Neural progenitor cell (in vitro differentiated cells): ENCODE measurements around the gene SCAMP4. TPM values are rescaled to one million over a fixed set of nuclear protein-coding genes. Genes with fewer than 3 reads are reported as not detected.

Experiments
- DNase-seq: peaks from one replicate; pipeline ENCODE4 v3.0.0-alpha.2; 2016; ENCODE audit warnings: low spot score
- H2AFZ ChIP-seq: fragments of 200-600 bp; sonication (generic); replicated peaks from 2 replicates; pipeline ENCODE4 v1.6.1; 2016; ENCODE audit warnings: antibody characterized with exemption
- H3F3A ChIP-seq: fragments of 200-600 bp; sonication (generic); 2 replicates; pipeline ENCODE4 v1.6.1; 2016; ENCODE audit warnings: antibody characterized with exemption, low read depth
- H3K27ac ChIP-seq: fragments of 200-600 bp; sonication (generic); 2 replicates; pipeline ENCODE4 v1.5.1; 2016; ENCODE audit warnings: mild to moderate bottlenecking
- H3K27me3 ChIP-seq: fragments of 200-600 bp; sonication (generic); 2 replicates; pipeline ENCODE4 v1.6.1; 2016; ENCODE audit warnings: mild to moderate bottlenecking, moderate library complexity
- H3K36me3 ChIP-seq: fragments of 200-600 bp; sonication (generic); 2 replicates; pipeline ENCODE4 v1.5.1; 2016
- H3K4me1 ChIP-seq: fragments of 200-600 bp; sonication (generic); 2 replicates; pipeline ENCODE4 v1.6.1; 2016; ENCODE audit warnings: mixed run types
- H3K4me2 ChIP-seq: fragments of 200-600 bp; sonication (generic); 2 replicates; pipeline ENCODE4 v1.6.1; 2016
- H3K4me3 ChIP-seq: fragments of 200-600 bp; sonication (generic); 2 replicates; pipeline ENCODE4 v1.5.1; 2016
- H3K79me2 ChIP-seq: fragments of 200-600 bp; sonication (generic); 2 replicates; pipeline ENCODE4 v1.6.1; 2016; ENCODE audit warnings: low read depth
- H3K9ac ChIP-seq: fragments of 200-600 bp; sonication (generic); 2 replicates; pipeline ENCODE4 v1.6.1; 2016
- H3K9me3 ChIP-seq: fragments of 200-600 bp; sonication (generic); 2 replicates; pipeline ENCODE4 v1.5.1; 2016; ENCODE audit warnings: low read depth
- H4K20me1 ChIP-seq: fragments of 200-600 bp; sonication (generic); 2 replicates; pipeline ENCODE4 v1.6.1; 2016; ENCODE audit warnings: low read depth
- H3K27ac Mint-ChIP-seq: 3 replicates; pipeline ENCODE4 v1.8.0; 2021; ENCODE audit warnings: mixed read lengths
- H3K27me3 Mint-ChIP-seq: 2 replicates; pipeline ENCODE4 v1.8.0; 2022; ENCODE audit warnings: low read depth, mild to moderate bottlenecking, inconsistent platforms, moderate library complexity, mixed read lengths; ENCODE audit not compliant: insufficient read depth
- H3K36me3 Mint-ChIP-seq: 3 replicates; pipeline ENCODE4 v1.8.0; 2021; ENCODE audit warnings: mixed read lengths
- H3K4me1 Mint-ChIP-seq: 3 replicates; pipeline ENCODE4 v1.8.0; 2021; ENCODE audit warnings: mixed read lengths
- H3K4me3 Mint-ChIP-seq: 3 replicates; pipeline ENCODE4 v1.8.0; 2021; ENCODE audit warnings: mild to moderate bottlenecking, moderate library complexity, mixed read lengths
- H3K9me3 Mint-ChIP-seq: 3 replicates; pipeline ENCODE4 v1.8.0; 2020; ENCODE audit warnings: mixed read lengths
- EZH2 ChIP-seq: fragments of 200-600 bp; sonication (generic); IDR thresholded peaks from 2 replicates; pipeline ENCODE4 v1.6.1; 2017; ENCODE audit warnings: antibody characterized with exemption, mild to moderate bottlenecking, moderate library complexity
- EZH2phosphoT487 ChIP-seq: fragments of 200-600 bp; sonication (generic); IDR thresholded peaks from 2 replicates; pipeline ENCODE4 v1.6.1; 2017; ENCODE audit warnings: antibody characterized with exemption
- total RNA-seq: library from RNA; depleted of rRNA; stranded (reverse); fragments of >200 nt; gene quantifications from 2 replicates; pipeline ENCODE4 v1.2.3, GENCODE V29; 2015; ENCODE audit warnings: low replicate concordance
- TF ChIP-seq, protein P1 (sequence below): fragments of 200-600 bp; sonication (generic); IDR thresholded peaks from 2 replicates; pipeline ENCODE4 v1.5.1; 2017; ENCODE audit warnings: antibody characterized with exemption, mild to moderate bottlenecking

Gene SCAMP4
- total RNA-seq, 1 donor from 2014 or later, result 11.5 TPM

GRCh38 chr19:1868971-1869370, 36.2 kb upstream of the SCAMP4 start:
- H3K27ac Mint-ChIP-seq, result no peak overlapping the region
- Histone ChIP-seq H3F3A (peaks cover 23% of the 10 kb centered on the region), H3K4me3 (no peak overlapping the region), H2AFZ (no peak overlapping the region), H3K4me1 (peaks cover 2% of the 10 kb centered on the region), H3K9ac (no peak overlapping the region), H3K9me3 (no peaks in the 10 kb centered on the region), H3K4me2 (no peak overlapping the region), H3K79me2 (peaks cover 28% of the 10 kb centered on the region), H4K20me1 (peaks cover 11% of the 10 kb centered on the region), H3K27me3 (no peaks in the 10 kb centered on the region), H3K27ac (no peak overlapping the region), H3K36me3 (no peaks in the 10 kb centered on the region)
- no peak for DNase-seq
- TF ChIP-seq EZH2phosphoT487 (no peak), EZH2 (no peak)
- TF ChIP-seq, protein P1, sequence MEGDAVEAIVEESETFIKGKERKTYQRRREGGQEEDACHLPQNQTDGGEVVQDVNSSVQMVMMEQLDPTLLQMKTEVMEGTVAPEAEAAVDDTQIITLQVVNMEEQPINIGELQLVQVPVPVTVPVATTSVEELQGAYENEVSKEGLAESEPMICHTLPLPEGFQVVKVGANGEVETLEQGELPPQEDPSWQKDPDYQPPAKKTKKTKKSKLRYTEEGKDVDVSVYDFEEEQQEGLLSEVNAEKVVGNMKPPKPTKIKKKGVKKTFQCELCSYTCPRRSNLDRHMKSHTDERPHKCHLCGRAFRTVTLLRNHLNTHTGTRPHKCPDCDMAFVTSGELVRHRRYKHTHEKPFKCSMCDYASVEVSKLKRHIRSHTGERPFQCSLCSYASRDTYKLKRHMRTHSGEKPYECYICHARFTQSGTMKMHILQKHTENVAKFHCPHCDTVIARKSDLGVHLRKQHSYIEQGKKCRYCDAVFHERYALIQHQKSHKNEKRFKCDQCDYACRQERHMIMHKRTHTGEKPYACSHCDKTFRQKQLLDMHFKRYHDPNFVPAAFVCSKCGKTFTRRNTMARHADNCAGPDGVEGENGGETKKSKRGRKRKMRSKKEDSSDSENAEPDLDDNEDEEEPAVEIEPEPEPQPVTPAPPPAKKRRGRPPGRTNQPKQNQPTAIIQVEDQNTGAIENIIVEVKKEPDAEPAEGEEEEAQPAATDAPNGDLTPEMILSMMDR, result no peak
- no peaks in the 10 kb centered on the region for H3K36me3 Mint-ChIP-seq
- H3K27me3 Mint-ChIP-seq, result no peaks in the 10 kb centered on the region
- no peak overlapping the region for H3K4me3 Mint-ChIP-seq
- peaks cover 6% of the 10 kb centered on the region for H3K4me1 Mint-ChIP-seq
- no peaks in the 10 kb centered on the region for H3K9me3 Mint-ChIP-seq

- Mint-ChIP-seq H3K27ac (no peak overlapping the region), H3K27me3 (no peaks in the 10 kb centered on the region), H3K36me3 (no peaks in the 10 kb centered on the region), H3K4me1 (peaks cover 19% of the 10 kb centered on the region), H3K4me3 (no peak overlapping the region), H3K9me3 (no peaks in the 10 kb centered on the region)
- no peaks in the 10 kb centered on the region for H3K36me3 ChIP-seq
- no peak overlapping the region for H3K4me2 ChIP-seq
- peaks cover 13% of the 10 kb centered on the region for H3K4me1 ChIP-seq
- TF ChIP-seq EZH2 (no peak), EZH2phosphoT487 (no peak)
- TF ChIP-seq, protein P1, result no peak
- no peak for DNase-seq
- no peak overlapping the region for H3K4me3 ChIP-seq
- H3K27ac ChIP-seq, result no peak overlapping the region
- peaks cover 30% of the 10 kb centered on the region for H4K20me1 ChIP-seq
- H3F3A ChIP-seq, result peaks cover 22% of the 10 kb centered on the region
- H3K27me3 ChIP-seq, result no peaks in the 10 kb centered on the region
- H2AFZ ChIP-seq, result no peak overlapping the region
- H3K9me3 ChIP-seq, result no peaks in the 10 kb centered on the region
- H3K9ac ChIP-seq, result no peak overlapping the region
- peaks cover 47% of the 10 kb centered on the region for H3K79me2 ChIP-seq
These were observed 34.0 kb upstream of the SCAMP4 start for GRCh38 chr19:1871140-1871597.

- H3K36me3 Mint-ChIP-seq, result no peaks in the 10 kb centered on the region
- H3K9ac ChIP-seq, result no peak overlapping the region
- no peak overlapping the region for H3K4me3 Mint-ChIP-seq
- no peak overlapping the region for H3K4me3 ChIP-seq
- H3K4me1 ChIP-seq, result peaks cover 18% of the 10 kb centered on the region
- no peaks in the 10 kb centered on the region for H3K9me3 Mint-ChIP-seq
- peaks cover 27% of the 10 kb centered on the region for H3F3A ChIP-seq
- no peak overlapping the region for H3K27ac Mint-ChIP-seq
- H3K79me2 ChIP-seq, result peaks cover 47% of the 10 kb centered on the region
- DNase-seq, result no peak
- H3K4me1 Mint-ChIP-seq, result peaks cover 20% of the 10 kb centered on the region
- H3K4me2 ChIP-seq, result no peak overlapping the region
- H3K9me3 ChIP-seq, result no peaks in the 10 kb centered on the region
- no peaks in the 10 kb centered on the region for H3K27me3 Mint-ChIP-seq
- H4K20me1 ChIP-seq, result peaks cover 30% of the 10 kb centered on the region
- H3K27me3 ChIP-seq, result no peaks in the 10 kb centered on the region
- no peak overlapping the region for H3K27ac ChIP-seq
- TF ChIP-seq EZH2phosphoT487 (no peak), EZH2 (no peak)
- TF ChIP-seq, protein P1, result no peak
- H3K36me3 ChIP-seq, result no peaks in the 10 kb centered on the region
- H2AFZ ChIP-seq, result no peak overlapping the region
These were observed 33.6 kb upstream of the SCAMP4 start for GRCh38 chr19:1871630-1872029.
